HG03108 (cell line): ENCODE results near the gene PHIP.
"Not testable (repeated sequence)": the region's sequence is repeated elsewhere in the genome, so short reads cannot be mapped to it uniquely, and the experiment has no call there.

ENCODE experiments used
- ATAC-seq: cut with Tn5 transposase; IDR thresholded peaks from one replicate; pipeline ENCODE4 v1.9.1; 2021; ENCODE audit warnings: moderate library complexity; ENCODE audit not compliant: unreplicated experiment

The PHIP gene

GRCh38 chr6:78942446-78942845 lies 135.6 kb downstream of the PHIP start:
- ATAC-seq = no peak

DNA sequence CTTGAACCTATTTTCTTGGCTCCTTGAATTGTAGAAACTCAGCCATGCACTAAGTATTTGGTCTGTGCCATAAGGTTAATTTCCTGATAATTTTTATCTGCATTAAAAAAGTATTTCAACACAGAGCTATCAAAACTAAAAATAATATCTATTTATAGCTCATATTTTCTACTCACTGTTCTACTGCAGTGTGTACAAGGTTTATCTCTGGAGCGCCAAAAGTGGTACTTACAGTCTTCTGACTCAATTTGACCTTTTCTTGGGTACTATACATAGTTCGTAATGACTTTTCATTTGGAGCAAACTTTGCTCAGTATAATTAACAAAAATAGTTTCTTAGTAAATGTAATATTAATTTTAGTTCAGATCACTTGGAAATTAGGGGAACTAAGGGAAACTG lies 141.5 kb downstream of the PHIP start:
- ATAC-seq = no peak

DNA sequence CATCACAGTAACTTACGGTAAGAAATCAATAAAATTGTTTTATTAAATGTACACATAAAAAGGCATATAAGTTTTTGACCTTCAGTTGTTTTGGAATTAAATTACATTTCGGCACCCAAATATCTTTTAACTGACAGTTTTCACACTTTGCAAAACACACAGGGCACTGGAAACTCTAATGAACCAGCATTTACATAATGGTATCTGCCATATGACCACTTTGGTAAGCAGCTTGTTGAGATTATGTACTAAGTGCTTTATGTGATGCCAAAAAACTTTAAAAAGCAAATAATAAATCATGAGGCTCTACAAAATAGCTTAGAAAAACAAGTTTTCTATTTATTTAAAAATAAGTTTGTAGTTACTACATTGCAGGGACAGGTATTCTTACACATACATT lies 142.5 kb downstream of the PHIP start:
- ATAC-seq = no peak

- no peak for ATAC-seq
These were observed 152.7 kb downstream of the PHIP start for GRCh38 chr6:78925317-78925716.

GRCh38 chr6:78921168-78921567 lies 156.9 kb downstream of the PHIP start:
- not testable (repeated sequence) for ATAC-seq

DNA sequence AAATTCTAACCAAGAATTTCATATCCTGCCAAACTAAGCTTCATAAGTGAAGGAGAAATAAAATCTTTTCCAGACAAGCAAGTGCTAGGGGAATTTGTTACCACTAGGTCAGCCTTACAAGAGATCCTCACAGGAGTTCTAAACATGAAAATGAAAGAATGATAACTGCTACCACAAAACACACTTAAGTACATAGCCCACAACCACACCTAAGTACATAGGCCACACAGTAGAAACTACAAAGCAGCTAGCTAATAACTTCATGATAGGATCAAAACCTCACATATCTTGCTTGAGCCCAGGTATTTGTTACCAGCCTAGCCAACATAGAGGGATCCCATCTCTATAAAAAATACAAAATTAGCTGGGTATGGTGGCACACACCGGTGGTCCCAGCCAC lies 160.3 kb downstream of the PHIP start:
- ATAC-seq = no peak

DNA sequence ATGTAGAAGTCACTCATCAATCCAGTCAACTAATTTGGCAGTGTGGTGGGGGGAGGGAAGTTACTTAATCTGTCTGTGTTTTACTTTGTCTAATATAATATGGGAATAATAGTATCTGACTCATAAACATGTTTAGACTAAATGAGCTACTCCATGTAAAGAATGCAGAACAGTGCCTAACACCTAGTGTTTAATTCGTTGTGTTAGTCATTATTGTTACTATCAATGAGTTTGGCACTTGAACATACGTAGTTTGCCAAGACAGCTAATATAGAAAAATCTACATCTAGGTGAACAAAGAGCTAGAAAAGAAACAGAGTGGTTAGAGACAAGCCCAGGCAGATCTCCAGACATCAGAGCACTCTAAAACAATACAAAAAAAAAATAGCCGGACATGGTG lies 161.6 kb downstream of the PHIP start:
- no peak for ATAC-seq

DNA sequence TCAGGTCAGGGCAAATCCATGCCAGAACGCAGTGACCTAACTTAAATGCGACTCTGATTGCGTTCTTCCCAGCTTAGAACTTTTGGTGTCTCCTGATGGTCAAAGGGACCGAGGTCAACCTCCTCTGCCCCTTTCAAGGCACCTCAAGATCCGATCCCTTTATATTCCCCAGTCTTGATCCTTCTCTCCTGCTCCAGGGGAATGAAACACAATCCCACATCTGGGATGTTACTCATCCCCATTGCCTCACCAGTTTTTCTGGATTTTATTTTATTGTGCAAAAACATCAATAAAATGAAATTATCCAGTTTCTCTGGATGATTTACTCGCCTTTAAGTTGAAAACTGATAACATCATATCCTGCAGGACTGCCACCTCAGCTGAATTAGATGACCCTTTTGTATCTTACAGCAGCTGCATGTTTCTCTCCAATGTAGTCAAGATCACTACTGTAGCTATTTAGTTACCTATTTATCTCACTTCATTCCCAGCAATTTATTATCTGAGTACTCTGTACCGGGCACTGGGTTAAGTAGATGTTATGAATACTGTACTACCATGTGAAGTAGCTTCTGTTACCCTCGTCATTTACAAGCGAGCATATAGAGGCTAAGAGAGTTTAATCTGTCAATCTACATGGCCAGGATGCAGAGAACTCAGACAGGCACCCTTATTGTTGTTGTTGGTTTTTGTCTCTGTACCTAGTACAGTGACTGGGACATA lies 166.7 kb downstream of the PHIP start:
- no peak for ATAC-seq

- peak; percentile 60 for ATAC-seq
These were observed 167.4 kb downstream of the PHIP start for GRCh38 chr6:78910591-78911171.

- no peak for ATAC-seq
These were observed 168.0 kb downstream of the PHIP start for GRCh38 chr6:78910010-78910409.

DNA sequence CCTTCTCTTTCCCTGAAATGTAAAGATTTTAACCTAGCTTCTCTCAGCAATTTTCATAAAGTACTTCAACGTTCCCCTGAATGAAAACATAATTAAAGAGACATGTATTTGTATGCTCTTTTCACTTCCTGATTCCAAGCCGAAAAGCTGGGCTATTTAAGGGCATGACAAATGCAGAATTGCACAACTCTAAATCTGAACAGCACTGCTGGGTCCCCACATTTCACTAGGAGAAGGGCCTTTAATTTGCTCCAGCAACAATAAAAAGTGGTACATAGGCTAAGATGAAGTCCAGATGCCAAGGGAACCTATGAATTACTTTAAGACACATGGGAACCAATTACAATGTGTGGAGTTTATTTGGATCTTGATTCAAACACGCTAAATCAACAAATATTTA lies 168.7 kb downstream of the PHIP start:
- ATAC-seq = no peak

- ATAC-seq = no peak
These were observed 169.4 kb downstream of the PHIP start for GRCh38 chr6:78908621-78909020.

DNA sequence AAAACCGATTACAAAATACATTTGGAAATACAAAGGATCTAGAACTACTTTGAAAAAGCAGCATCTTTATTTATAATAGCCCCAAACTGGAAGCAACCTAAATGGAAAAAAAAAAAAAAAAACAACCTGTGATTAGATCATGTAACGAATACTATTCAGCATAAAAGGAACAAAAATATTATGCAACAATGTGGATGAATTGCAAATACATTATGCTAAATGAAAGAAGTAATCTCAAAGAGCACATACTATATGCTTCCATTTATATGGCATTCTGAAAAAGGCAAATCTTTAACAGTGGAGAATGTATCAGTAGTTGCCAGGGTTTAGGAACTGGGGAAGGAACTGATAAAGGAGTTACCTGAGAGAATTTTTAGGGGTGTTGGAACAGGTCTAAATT lies 181.8 kb downstream of the PHIP start:
- ATAC-seq = no peak

DNA sequence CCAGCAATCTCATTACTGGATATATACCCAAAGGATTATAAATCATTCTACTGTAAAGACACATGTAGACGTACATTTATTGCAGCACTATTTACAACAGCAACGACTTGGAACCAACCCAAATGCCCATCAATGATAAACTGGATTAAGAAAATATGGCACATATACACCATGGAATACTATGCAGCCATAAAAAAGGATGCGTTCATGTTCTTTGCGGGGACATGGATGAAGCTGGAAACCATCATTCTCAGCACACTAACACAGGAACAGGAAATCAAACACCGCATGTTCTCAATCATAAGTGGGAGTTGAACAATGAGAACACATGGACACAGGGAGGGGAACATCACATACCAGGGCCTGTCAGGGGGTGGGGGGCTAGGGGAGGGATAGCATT lies 188.2 kb downstream of the PHIP start:
- ATAC-seq = not testable (repeated sequence)
